HG03025 (cell line): Measurements from ENCODE around the gene EZH1.

Experiments
- ATAC-seq: cut with Tn5 transposase; IDR thresholded peaks from one replicate; pipeline ENCODE4 v1.9.1; 2021; ENCODE audit warnings: mild to moderate bottlenecking, moderate library complexity; ENCODE audit not compliant: unreplicated experiment, low FRiP score

The EZH1 gene

GRCh38 chr17:42725143-42725542 is 19.7 kb downstream of the EZH1 start:
- ATAC-seq, result no peak

GRCh38 chr17:42723636-42724035 is 21.2 kb downstream of the EZH1 start:
- no peak for ATAC-seq

- no peak for ATAC-seq
These were observed 23.8 kb downstream of the EZH1 start for GRCh38 chr17:42720996-42721583.

- ATAC-seq, result no peak
These were observed 35.3 kb downstream of the EZH1 start for GRCh38 chr17:42709561-42709960.

GRCh38 chr17:42708588-42708987 is 36.3 kb downstream of the EZH1 start:
- no peak for ATAC-seq

- ATAC-seq, result no peak
These were observed 38.1 kb downstream of the EZH1 start for GRCh38 chr17:42706732-42707131.

GRCh38 chr17:42704837-42705494 is 39.9 kb downstream of the EZH1 start:
- no peak for ATAC-seq

- ATAC-seq, result no peak
These were observed 40.4 kb downstream of the EZH1 start for GRCh38 chr17:42704490-42704836.

GRCh38 chr17:42702446-42702845 is 42.4 kb downstream of the EZH1 start:
- ATAC-seq, result no peak

GRCh38 chr17:42700586-42701289 is 44.1 kb downstream of the EZH1 start:
- ATAC-seq, result no peak

GRCh38 chr17:42699415-42699740 is 45.5 kb downstream of the EZH1 start:
- no peak for ATAC-seq

GRCh38 chr17:42698736-42699414 is 46.0 kb downstream of the EZH1 start:
- ATAC-seq, result no peak

GRCh38 chr17:42697108-42697811 is 47.6 kb downstream of the EZH1 start:
- no peak for ATAC-seq

GRCh38 chr17:42695500-42695899 is 49.3 kb downstream of the EZH1 start:
- ATAC-seq, result no peak

GRCh38 chr17:42694524-42694923 is 50.3 kb downstream of the EZH1 start:
- no peak for ATAC-seq

GRCh38 chr17:42692489-42692888 is 52.4 kb downstream of the EZH1 start:
- no peak for ATAC-seq

GRCh38 chr17:42691021-42691545 is 53.8 kb downstream of the EZH1 start:
- no peak for ATAC-seq

- ATAC-seq, result no peak
These were observed 54.2 kb downstream of the EZH1 start for GRCh38 chr17:42690596-42690995.

- no peak for ATAC-seq
These were observed 57.0 kb downstream of the EZH1 start for GRCh38 chr17:42687707-42688320.

- ATAC-seq, result no peak
These were observed 58.2 kb downstream of the EZH1 start for GRCh38 chr17:42686520-42687128.
